Measurements from ENCODE around the gene LAIR1.
"Not testable (repeated sequence)": the region's sequence is repeated elsewhere in the genome, so short reads cannot be mapped to it uniquely, and the experiment has no call there.

LAIR1 gene, protein sequence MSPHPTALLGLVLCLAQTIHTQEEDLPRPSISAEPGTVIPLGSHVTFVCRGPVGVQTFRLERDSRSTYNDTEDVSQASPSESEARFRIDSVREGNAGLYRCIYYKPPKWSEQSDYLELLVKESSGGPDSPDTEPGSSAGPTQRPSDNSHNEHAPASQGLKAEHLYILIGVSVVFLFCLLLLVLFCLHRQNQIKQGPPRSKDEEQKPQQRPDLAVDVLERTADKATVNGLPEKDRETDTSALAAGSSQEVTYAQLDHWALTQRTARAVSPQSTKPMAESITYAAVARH

DNA sequence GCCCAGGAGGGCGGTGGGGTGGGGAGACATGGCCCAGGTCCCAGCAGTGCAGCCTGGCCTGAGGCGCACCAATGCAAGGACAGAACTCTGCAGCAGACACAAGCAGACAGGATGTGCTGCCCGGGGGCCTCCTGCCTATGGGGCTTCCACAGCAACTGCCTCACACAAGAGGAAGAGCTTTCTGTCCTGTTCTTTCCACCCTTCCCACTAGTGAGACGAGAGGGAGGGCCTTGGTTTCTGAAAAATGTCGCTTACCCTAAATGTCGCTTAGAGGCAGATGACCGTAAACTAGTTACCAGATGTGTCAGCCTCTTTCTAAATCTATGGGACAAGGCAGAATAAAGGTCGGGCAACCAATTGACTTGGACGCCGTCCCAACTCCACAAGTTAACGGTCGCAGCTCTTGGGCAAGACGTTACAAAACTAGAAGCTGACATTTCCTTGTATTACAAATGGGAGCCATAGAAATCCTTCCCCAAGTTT is at the start of gene LAIR1:
TSS of gene LAIR1 (minus strand) at position 157 of the 483 bp plus-strand sequence. CDS start at position 30, 127 bp downstream.
- no peak for DNase-seq

DNA sequence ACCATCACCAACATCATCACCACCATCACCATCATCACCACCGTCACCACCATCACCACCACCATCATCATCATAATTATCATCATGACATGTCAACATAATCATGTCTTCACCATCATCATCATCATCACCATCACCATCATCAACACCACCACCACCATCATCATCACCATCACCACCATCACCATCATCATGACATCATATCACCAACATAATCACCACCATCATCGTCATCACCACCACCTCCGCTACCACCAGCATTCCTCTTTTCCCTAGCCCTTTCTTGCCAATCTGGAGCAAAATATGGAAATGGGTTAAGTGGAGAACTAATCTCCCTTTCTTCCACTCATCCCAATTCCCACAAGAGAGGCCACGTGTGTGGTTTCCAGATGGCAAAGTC is 49.4 kb upstream of the LAIR1 start:
- no peak for DNase-seq

DNA sequence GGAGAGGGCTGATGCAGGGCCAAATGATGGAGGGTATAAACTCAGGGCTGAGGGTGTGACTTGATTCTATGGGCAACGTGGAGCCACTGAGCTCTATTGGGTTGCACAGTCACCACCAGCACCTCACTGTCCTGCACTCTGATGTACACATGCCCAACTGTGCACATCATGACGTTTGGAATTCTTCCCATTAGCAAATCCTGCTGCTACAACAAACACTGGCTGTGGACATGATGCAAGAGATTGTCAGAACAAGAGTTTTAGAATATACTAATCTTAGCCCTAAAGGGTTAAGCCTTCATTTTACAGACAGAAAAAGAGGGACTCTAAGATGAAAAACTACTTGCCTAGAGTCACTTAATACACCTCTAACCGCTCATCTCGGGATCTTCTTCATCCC is 48.1 kb upstream of the LAIR1 start:
- DNase-seq: no peak

DNA sequence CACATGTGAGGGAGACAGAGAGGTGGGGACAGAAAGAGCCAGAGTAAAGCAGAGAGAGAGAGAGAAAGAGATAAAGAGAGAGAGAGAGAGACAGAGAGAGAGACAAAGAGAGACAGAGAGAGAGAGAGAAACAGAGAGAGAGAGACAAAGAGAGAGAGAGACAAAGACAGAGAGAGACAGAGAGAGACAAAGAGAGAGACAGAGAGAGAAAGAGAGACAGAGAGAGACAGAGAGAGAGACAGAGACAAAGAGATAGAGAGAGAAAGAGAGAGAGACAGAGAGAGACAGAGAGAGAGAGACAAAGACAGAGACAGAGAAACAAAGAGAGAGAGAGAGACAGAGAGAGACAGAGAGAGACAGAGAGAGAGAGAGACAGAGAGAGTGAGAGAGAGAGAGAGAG is 46.3 kb upstream of the LAIR1 start:
- no peak for DNase-seq

DNA sequence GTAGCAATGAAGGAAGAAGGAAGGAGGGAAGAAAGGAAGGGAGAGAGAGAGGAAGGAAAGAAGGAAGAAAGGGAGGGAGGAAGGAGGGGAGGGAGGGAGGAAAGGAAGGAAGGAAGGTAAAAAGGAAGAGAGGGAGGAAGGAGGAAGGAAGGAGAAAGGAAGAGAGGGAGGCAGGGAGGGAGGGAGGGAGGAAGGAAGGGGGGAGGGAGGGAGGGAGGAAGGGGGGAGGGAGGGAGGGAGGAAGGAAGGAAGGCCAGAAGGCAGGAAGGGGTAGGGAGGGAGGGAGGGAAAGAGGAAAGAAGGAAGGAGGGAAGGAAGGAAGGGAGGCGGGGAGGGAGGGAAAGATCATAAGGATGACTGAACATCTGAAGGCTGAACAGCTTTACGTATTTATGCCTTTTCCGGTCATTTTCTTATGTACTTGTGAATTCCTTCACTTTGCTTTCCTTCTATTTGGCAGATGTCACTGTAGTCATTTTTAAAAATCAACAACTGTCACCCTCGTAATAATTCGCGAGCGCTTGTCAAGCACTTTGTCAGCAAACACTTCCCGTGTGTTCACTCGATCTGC is 43.8 kb upstream of the LAIR1 start:
- no peak for DNase-seq

DNA sequence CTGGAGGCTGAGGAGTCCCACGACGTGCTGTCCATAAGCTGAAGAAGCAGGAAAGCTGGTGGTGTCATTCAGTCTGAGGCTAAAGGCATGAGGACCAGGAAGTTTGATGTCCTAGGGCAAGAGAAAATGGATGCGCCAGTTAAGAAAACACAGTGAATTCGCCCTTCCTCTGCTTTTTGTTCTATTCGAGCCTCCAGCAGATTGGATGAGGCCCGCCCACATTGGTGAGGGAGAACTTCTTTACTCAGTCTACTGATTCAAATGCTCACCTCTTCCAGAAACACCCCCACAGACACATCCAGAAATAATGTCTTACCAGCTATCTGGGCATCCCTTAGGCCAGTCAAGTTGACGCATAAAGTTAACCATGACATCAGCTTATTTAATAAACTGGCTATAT is 43.0 kb upstream of the LAIR1 start:
- DNase-seq: no peak

DNA sequence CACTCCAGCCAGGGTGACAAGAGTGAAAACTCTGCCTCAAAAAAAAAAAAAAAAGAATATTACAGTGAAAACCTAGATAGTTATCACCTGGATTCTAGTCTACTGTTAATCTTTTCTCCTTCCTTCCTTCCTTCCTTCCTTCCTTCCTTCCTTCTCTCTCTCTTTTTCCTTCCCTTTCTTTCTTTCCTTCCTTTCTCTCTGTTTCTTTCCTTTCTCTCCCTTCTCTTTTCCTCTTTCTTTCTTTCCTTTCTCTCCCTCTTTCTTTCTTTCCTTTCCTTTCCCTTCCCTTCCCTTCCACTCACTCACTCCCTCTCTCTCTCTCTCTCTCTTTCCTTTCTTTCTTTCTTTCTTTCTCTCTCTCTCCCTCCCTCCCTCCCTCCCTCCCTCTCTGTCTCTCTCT is 40.9 kb upstream of the LAIR1 start:
- DNase-seq: no peak

DNA sequence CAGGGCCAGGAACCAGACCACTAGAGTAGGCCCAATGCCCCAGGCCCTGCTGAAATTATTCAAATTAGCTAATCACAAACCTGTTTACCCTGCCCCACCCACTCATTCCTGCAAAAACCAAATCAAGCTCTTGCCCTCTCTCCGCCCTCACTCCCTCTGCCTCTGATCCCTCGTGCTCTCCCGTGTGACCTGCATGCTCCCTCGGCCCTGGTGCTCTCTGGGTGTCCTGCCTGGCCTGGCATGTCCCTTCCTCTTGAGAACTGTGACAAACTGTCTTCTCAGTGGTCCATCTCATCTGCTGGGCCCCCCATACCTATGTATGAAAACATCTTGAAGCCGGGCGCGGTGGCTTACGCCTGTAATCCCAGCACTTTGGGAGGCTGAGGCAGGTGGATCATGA is 38.3 kb upstream of the LAIR1 start:
- no peak for DNase-seq

DNA sequence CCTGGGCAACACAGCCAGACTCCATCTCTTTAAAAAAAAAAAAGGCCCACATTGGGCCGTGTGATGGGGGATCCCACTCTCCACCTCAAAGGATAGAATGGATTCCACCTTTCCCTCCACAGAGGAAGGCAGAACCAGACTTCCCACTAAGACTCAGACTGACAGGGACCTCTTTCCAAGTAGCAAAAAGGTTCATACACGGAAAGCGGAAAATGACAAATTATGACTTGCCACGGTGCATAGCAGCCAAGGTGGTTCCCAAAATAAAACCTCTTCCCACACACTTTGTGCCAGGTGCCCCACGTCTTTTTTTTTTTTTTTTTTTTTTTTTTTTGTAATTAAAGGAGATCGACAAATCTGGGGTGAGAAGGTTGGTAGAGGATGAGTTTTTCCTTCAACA is 36.2 kb upstream of the LAIR1 start:
- DNase-seq: no peak

DNA sequence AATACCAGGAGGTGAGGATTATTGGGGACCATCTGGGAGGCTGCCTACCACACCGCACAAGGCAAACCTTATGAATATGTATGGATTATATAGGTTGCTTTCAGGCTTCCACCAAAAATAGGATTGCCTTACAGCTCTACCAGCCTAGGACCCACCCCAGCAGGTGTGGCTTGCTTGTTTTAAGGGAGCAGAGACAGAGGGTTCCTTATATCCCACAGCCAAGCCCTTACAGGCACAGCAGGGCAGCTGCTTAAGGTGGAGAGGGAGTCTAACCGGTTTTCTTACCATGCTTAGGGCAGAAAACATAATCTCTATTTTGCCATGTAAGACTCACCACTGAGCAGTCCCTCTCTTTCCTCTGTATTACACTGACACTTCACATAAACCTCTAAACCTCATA is 34.5 kb upstream of the LAIR1 start:
- no peak for DNase-seq

DNA sequence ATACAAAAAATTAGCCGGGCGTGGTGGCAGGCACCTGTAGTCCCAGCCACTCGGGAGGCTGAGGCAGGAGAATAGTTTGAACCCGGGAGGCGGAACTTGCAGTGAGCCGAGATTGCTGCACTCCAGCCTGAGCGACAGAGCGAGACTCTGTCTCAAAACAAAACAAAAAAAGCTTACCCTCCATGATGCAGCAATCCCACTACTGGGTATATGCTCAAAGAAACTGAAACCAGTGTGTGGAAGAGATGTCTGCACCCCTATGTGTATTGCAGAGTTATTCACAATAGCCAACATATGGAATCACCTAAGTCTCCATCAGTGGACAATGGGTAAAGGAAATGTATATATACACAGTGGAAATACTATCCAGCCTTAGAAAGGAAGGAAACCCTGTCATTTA is 31.0 kb upstream of the LAIR1 start:
- DNase-seq: no peak

DNA sequence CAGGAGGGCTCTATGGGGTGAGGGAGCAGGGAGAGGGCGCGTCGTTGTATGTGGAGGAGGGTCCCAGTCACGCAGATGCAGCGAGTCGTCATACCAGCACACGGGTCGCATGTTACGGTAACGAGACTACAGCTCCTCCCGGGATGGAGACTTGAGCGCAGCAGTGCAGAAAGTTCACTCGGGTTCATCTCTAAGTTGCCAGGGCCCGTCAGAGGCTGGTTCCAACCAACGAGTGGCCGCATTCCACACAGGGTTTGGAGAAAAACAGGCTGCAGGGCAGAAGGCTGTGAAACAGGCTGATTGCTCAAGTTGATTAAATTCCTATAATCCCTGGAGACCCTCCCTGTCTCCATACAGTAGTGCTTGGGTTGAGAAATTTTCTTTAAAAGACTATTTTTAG is 28.6 kb upstream of the LAIR1 start:
- DNase-seq: no peak

DNA sequence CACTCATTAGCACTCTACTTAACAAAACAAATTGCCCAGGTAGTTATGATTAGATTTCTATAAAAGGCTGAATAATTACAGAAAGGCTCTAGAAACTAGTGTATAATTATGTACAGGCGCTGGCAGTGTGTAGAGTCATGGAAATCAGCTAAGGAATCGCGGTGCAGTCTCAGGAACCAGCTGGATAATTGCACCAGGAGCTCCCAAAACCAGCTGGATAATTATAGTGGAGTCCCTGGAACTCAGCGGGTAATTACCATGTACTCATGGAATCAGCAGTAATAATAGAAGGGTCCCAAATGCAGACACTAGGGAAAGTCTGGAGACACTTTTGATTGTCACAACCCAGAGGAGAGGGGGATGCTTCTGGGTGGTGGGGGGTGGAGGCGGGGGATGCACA is 27.4 kb upstream of the LAIR1 start:
- no peak for DNase-seq

DNA sequence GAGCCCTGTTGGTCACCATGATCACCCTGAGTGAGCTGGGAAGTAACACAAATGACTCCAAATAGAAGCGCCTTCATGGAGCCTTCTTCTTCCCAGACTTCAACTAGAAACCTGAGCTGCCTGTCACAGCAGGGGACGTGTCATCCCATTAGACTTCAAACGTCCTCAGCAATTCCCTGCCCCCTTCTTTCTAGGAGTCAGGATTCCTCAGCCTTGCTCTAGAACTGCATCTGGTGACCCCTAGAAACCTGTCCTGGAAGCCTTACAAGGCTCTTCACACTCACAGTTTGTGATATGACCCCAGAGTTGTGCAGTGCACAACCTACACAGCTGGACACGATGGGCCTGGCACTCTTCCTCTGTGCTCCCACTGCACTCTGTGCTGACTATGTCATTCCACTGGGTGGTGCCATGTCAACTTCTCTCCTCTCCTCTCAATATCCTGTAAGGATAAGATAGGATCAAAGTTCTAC is 26.9 kb upstream of the LAIR1 start:
- no peak for DNase-seq

DNA sequence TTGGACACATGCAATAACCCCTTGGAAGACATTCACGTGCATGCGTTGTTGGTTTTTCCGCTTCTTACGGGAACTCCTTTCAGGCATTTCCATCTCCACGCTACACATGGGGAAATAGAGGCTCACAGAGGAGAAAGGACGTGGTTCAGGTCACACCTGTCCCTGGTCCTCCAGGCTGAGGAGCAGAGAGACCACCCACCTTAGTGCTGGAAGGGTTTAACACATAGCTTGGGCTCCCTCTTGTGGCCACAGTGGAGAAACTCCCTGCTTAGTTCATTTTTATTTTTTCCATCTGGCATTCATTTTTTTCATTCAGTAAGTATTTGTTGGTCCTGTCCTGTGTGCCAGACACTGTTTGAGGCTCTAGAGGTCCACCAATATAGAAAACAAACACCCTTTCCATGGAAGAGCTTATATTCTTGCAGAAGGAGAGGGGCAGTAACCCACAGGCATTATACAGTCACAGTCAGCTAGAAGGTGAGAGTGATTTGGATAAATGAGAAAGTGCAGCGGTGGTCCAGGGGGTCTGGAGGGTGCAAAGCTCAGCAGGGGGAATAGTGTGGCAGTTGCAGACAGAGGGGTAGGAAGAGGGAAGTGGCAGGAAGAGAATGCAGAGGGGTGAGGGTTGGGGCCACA is 26.3 kb upstream of the LAIR1 start:
- DNase-seq: no peak

DNA sequence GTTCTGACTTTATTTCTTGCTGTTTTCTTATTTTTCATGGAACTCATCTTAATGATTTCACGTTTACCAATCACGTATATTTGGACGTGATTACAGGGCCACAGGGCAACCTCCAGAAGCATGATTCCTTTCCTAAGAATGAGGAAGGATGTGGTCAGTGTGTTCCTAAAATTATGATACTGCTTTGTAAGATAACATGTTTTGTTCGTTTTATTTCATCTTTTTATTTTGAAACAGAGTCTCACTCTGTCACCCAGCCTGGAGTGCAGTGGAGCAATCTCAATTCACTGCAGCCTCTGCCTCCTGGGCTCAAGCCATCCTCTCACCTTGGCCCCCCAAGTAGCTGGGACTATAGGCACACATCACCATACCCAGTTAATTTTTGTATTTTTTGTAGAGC is 24.8 kb upstream of the LAIR1 start:
- DNase-seq: no peak

DNA sequence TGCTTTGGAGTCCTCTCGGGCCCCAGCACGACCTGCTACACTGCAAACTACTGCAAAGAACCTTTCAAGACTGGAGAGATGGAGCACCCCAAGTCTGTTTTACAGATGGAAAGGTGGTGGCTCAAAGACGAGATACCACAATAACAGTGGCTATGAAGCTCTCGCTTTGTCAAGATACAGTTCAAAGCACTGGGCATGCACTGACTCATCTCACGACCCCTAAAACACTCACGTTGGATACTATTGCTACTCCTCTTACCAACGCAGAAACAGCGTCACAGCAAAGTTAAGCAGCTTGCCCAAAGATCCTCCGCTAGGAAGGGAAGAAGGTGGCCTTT is 24.0 kb upstream of the LAIR1 start:
- DNase-seq: no peak

DNA sequence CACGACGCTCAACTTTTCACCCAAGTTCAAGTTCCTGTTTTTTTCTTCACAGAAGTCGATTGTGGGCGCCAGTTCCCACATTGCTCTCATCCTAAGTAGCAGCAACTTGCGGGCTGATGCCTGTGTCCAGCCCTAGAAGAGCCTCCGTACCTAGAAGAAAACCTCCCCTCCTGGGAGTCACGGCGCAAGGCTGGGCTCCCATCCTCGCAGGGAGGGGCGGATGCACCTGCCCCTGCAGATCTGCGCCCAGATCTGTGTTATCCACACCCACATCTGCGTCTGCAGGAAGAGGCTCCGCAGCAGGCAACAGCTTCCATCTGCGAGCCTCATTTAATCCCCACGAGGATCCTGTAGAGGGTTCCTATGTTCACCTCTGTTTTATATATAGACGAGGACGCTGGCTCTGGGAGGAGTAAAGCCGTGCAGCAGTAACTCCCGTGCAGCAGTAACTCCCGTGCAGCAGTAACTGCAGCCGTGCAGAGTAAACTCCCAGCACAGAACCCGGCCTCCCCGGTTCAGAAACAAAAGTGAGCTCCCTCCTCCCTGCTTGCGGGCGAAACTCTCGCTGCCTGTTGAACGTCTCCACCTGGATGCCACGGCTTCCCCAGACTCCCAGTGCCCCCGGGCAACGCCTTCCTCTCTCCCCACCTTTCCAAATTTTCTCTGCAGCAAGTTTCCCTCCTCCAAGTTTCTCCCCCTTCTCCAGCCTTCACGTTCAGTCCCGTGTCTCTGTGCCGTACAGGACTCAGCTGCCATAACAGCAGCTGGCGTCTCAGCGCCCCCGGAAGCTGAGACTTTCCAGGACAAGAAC is 23.5 kb upstream of the LAIR1 start:
- DNase-seq: no peak

DNA sequence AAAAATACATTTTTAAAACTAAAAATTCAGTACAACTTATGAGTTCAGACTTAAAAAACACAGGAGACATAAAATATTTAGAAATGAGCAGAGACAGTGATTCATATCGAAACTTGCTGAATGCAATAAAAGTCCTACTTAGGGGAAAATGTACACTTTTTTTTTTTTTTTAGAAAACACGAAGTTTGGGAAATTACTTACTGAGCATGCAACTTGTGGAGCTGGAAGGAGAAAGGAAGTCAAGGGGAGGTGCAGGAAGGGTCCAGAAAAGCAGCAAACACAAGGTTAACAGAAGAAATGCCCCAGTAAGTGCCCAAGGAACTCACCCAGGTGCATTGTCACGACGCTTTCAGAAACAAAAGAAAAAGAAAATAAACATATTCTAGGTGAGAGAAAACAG is 18.6 kb upstream of the LAIR1 start:
- no peak for DNase-seq

DNA sequence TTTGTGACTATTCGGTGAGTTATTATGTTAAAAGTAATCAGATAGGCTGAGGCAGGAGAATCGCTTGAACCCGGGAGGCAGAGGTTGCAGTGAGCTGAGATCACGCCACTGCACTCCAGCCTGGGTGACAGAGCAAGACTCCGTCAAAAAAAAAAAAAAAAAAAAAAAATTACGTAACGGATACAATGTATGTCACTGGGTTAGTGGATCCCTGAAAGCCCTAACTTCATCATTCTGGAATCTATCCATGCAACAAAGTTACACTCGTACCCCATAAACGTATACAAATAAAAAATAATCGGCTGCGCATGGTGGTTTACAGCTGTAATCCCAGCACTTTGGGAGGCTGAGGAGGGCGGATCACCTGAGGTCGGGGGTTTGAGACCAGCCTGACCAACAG is 17.3 kb upstream of the LAIR1 start:
- DNase-seq: not testable (repeated sequence)

DNA sequence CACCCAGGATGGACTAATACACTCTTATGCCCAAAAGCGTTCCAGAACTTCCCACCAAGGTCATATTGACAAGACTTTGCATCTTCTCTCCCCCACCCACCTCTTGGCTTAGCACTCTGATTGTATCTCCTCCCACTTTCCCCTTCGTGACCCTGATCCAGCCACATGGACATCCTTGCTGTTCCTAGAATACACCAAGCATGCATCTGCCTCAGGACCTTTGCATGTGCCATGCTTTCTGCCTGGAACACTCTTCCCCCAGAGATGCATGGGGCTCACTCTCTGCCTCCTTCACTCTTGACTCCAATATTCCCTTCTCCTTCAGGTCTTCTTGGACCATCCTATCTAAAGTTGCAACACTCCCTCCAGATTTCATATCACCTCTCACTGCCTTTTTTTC is 16.2 kb upstream of the LAIR1 start:
- DNase-seq: no peak

DNA sequence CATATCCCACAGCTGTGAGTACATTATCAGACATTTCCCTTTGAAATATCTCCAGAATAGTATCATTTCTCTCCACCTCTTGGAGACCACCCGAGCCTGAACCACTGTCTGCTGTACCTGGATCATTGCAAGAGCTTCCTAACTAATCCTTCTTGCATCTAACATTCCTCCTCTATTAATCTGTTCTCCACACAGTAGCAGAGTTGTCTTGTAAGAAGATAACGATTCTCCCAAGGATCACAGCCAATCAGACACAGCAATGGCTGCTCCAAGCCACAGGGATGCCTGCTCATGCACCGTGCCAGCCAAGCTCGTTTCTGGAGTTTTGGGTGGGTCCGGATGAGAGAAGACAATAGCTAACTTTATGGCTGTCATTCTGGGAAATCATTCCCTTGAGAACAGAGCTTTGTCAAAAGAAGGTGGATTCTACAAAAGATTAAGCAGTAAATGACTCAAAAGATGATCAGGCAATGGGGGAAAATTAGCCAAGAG is 14.5 kb upstream of the LAIR1 start:
- no peak for DNase-seq

DNA sequence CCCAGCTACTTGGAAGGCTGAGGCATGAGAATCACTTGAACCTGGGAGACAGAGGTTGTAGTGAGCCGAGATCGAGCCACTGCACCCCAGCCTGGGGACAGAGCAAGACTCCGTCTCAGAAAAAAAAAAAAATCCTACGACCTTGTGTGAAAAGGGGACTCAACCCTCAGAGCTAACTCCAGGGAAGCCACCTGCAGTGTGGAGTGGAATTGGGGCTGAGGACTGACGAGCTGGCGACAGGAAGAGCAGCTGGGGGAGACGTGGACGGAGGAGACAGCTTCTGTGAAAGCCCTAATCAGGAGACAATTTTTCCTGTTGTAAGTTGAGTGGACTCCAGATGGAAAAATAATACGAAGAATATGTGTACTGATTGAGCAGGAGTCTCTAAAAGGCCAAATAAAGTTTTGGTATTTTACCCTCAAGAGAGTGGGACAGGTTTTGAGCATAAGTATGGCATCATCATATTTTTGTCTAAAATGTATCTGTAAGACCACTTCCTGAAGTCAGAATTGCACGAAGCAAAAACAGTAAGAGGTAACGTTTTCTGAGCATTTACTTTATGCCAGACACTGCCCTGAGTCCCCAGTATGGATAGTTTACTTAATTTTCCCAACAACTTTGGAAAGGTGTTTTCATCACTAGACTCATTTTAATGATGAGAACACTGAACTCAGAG is 12.0 kb upstream of the LAIR1 start:
- DNase-seq: no peak
